ENCODE results near the gene ORC5. TPM values are rescaled to one million over a fixed set of nuclear protein-coding genes. Genes with fewer than 3 reads are reported as not detected.
"Not testable (repeated sequence)": the region's sequence is repeated elsewhere in the genome, so short reads cannot be mapped to it uniquely, and the experiment has no call there.

The ORC5 gene
- total RNA-seq, 1 donor = 22.1 TPM

DNA sequence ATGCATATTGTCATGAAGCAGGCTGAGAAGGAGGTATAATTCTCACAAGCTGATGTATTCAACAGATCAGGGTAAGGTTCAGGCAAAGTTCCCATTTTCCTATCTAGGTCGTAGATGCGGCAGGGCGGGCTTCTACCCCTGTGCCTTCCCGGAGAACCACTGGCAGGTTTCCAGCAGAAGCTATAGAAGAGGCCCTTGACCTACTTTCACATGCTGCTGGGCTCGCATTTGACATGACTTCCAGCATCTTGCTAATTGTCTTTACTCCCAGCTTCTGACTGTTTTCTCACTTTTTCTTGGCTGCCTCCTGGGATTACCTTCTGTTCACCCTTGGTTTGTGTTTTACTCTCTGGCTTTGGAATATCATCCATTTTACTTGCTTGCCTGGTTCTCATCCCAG, 32.6 kb upstream of the ORC5 start:
- DNase-seq (ENCODE audit: insufficient read length, low spot score, missing footprints) = no peak
- TF ChIP-seq CTCF (IDR thresholded peaks at IDR 0.05; ENCODE audit: extremely low read depth, low read depth, low read length) = no peak
- H3K36me3 ChIP-seq (ENCODE audit: insufficient read depth, low read length) = no peaks in the 10 kb centered on the region
- no peak overlapping the region for H2AFZ ChIP-seq (ENCODE audit: low read length)
- H3K79me2 ChIP-seq (ENCODE audit: insufficient read depth, low read length) = no peaks in the 10 kb centered on the region
- H3K4me3 ChIP-seq (ENCODE audit: insufficient read depth, low read length) = no peak overlapping the region
- H4K20me1 ChIP-seq (ENCODE audit: insufficient read depth, low read length) = no peaks in the 10 kb centered on the region
- peaks cover 13% of the 10 kb centered on the region for H3K27me3 ChIP-seq (ENCODE audit: insufficient read depth, low read length)
- H3K27ac ChIP-seq (ENCODE audit: low read depth, low read length) = no peak overlapping the region
- peaks cover 11% of the 10 kb centered on the region for H3K4me1 ChIP-seq (ENCODE audit: insufficient read depth, low read length)
- H3K9me3 ChIP-seq (ENCODE audit: low read depth, low read length) = no peaks in the 10 kb centered on the region
- no peak overlapping the region for H3K4me2 ChIP-seq (ENCODE audit: insufficient read depth, low read length)

DNA sequence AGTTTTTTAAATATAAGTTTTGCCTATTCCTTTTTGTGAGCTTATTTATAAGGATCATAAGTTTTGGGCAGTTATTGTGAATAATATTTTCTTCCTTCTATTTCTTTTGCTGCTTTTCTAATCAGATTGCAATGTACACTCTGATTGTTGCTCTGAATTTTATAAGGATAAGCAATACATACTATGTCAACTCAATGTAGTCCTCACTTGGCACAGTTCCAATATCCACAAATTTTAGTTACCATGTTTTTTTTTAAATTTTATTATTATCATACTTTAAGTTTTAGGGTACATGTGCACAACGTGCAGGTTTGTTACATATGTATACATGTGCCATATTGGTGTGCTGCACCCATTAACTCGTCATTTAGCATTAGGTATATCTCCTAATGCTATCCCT, 27.2 kb upstream of the ORC5 start:
- not testable (repeated sequence) for H3K27ac ChIP-seq (ENCODE audit: low read depth, low read length); DNase-seq (ENCODE audit: insufficient read length, low spot score, missing footprints); H3K4me3 ChIP-seq (ENCODE audit: insufficient read depth, low read length); H3K36me3 ChIP-seq (ENCODE audit: insufficient read depth, low read length); H2AFZ ChIP-seq (ENCODE audit: low read length); H3K9me3 ChIP-seq (ENCODE audit: low read depth, low read length); H3K4me1 ChIP-seq (ENCODE audit: insufficient read depth, low read length); H3K79me2 ChIP-seq (ENCODE audit: insufficient read depth, low read length); H4K20me1 ChIP-seq (ENCODE audit: insufficient read depth, low read length); H3K4me2 ChIP-seq (ENCODE audit: insufficient read depth, low read length)
- H3K27me3 ChIP-seq (ENCODE audit: insufficient read depth, low read length) = peaks cover 11% of the 10 kb centered on the region

GRCh38 chr7:104231054-104232046, 23.5 kb upstream of the ORC5 start:
- H3K36me3 ChIP-seq (ENCODE audit: insufficient read depth, low read length) = no peaks in the 10 kb centered on the region
- H3K4me1 ChIP-seq (ENCODE audit: insufficient read depth, low read length) = no peaks in the 10 kb centered on the region
- no peaks in the 10 kb centered on the region for H4K20me1 ChIP-seq (ENCODE audit: insufficient read depth, low read length)
- no peaks in the 10 kb centered on the region for H3K79me2 ChIP-seq (ENCODE audit: insufficient read depth, low read length)
- peak; percentile 80 for DNase-seq (ENCODE audit: insufficient read length, low spot score, missing footprints)
- H2AFZ ChIP-seq (ENCODE audit: low read length) = no peak overlapping the region
- H3K9me3 ChIP-seq (ENCODE audit: low read depth, low read length) = no peaks in the 10 kb centered on the region
- H3K4me3 ChIP-seq (ENCODE audit: insufficient read depth, low read length) = no peak overlapping the region
- H3K27ac ChIP-seq (ENCODE audit: low read depth, low read length) = no peak overlapping the region
- peak overlapping the region; percentile 21 for H3K4me2 ChIP-seq (ENCODE audit: insufficient read depth, low read length)
- H3K27me3 ChIP-seq (ENCODE audit: insufficient read depth, low read length) = peaks cover 16% of the 10 kb centered on the region
- TF ChIP-seq CTCF (IDR thresholded peaks at IDR 0.05; ENCODE audit: extremely low read depth, low read depth, low read length) = peak; percentile 90

DNA sequence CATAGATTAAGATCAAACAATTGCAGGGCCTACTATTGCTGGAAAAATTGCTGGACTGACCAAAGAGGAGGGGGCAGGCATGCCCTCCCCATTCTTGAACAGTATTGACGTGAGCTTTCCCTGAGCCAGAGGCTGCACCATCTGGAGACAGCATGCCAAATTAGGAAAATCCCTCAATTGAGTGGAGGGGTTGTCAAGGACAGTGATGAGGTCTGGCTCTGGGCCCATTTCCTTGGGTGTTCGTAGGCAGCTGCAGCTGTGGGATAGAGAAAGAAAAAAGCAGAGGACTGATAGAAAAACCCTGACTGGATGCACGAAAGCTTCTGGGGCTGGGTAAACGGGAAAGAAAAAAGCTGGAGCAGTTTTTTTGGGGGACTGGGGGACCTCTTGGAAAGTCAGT, 22.8 kb upstream of the ORC5 start:
- Histone ChIP-seq H3K27ac (ENCODE audit: low read depth, low read length) (no peak overlapping the region), H3K36me3 (ENCODE audit: insufficient read depth, low read length) (no peaks in the 10 kb centered on the region), H2AFZ (ENCODE audit: low read length) (no peak overlapping the region), H3K4me1 (ENCODE audit: insufficient read depth, low read length) (no peaks in the 10 kb centered on the region), H3K4me3 (ENCODE audit: insufficient read depth, low read length) (no peak overlapping the region), H3K9me3 (ENCODE audit: low read depth, low read length) (no peaks in the 10 kb centered on the region), H3K27me3 (ENCODE audit: insufficient read depth, low read length) (peaks cover 16% of the 10 kb centered on the region), H4K20me1 (ENCODE audit: insufficient read depth, low read length) (no peaks in the 10 kb centered on the region), H3K79me2 (ENCODE audit: insufficient read depth, low read length) (no peaks in the 10 kb centered on the region), H3K4me2 (ENCODE audit: insufficient read depth, low read length) (no peak overlapping the region)
- no peak for TF ChIP-seq CTCF (IDR thresholded peaks at IDR 0.05; ENCODE audit: extremely low read depth, low read depth, low read length)
- DNase-seq (ENCODE audit: insufficient read length, low spot score, missing footprints) = no peak

Data from osteoblast (primary cell).